OCI-LY1 (cell line): ENCODE measurements around the gene HDHD3.

Experiments used
- H2AFZ ChIP-seq: fragments of 200-600 bp; sonication (generic), shearing (Covaris generic); 2 replicates; pipeline ENCODE4 v1.6.0; 2014; ENCODE audit warnings: antibody characterized with exemption, mild to moderate bottlenecking, low read length
- H3F3A ChIP-seq: fragments of 200-600 bp; sonication (generic), shearing (Covaris generic); 2 replicates; pipeline ENCODE4 v1.6.0; 2014; ENCODE audit warnings: mild to moderate bottlenecking, antibody characterized with exemption, low read length, moderate library complexity; ENCODE audit not compliant: insufficient read depth
- H3K27ac ChIP-seq: fragments of 200-600 bp; sonication (generic); 2 replicates; pipeline ENCODE4 v1.5.1; 2014; ENCODE audit warnings: low read length, mixed run types, mild to moderate bottlenecking, low read depth; ENCODE audit not compliant: poor library complexity, severe bottlenecking
- H3K27me3 ChIP-seq: fragments of 200-600 bp; sonication (generic); 2 replicates; pipeline ENCODE4 v1.6.0; 2014; ENCODE audit warnings: antibody characterized with exemption, mild to moderate bottlenecking, low read length, moderate library complexity; ENCODE audit not compliant: insufficient read depth
- H3K36me3 ChIP-seq: fragments of 200-600 bp; sonication (generic); 2 replicates; pipeline ENCODE4 v1.6.1; 2014; ENCODE audit warnings: mild to moderate bottlenecking, antibody characterized with exemption, low read length, moderate library complexity, mixed read lengths; ENCODE audit not compliant: insufficient read depth
- H3K4me1 ChIP-seq: fragments of 200-600 bp; sonication (generic); 2 replicates; pipeline ENCODE4 v1.5.1; 2014; ENCODE audit warnings: mild to moderate bottlenecking, low read length, moderate library complexity; ENCODE audit not compliant: insufficient read depth, severe bottlenecking
- H3K4me2 ChIP-seq: fragments of 200-600 bp; sonication (generic), shearing (Covaris generic); 2 replicates; pipeline ENCODE4 v1.6.1; 2014; ENCODE audit warnings: low read length
- H3K4me3 ChIP-seq: fragments of 200-600 bp; sonication (generic); 2 replicates; pipeline ENCODE4 v1.5.1; 2014; ENCODE audit warnings: low read length, low read depth, mild to moderate bottlenecking, mixed read lengths; ENCODE audit not compliant: poor library complexity, severe bottlenecking
- H3K79me2 ChIP-seq: fragments of 200-600 bp; shearing (Covaris generic); 2 replicates; pipeline ENCODE4 v1.6.1; 2016; ENCODE audit warnings: mixed run types, low read length, mixed read lengths; ENCODE audit not compliant: insufficient read depth
- H3K9ac ChIP-seq: fragments of 200-600 bp; sonication (generic), shearing (Covaris generic); 2 replicates; pipeline ENCODE4 v1.6.1; 2014; ENCODE audit warnings: mild to moderate bottlenecking, low read length, mixed read lengths
- H3K9me2 ChIP-seq: fragments of 200-600 bp; sonication (generic), shearing (Covaris generic); 2 replicates; pipeline ENCODE4 v1.6.1; 2014; ENCODE audit warnings: low read depth, mild to moderate bottlenecking, low read length, mixed read lengths
- H3K9me3 ChIP-seq: fragments of 200-600 bp; shearing (Covaris generic); 2 replicates; pipeline ENCODE4 v1.6.1; 2014; ENCODE audit warnings: low read length, mixed read lengths
- H4K20me1 ChIP-seq: fragments of 200-600 bp; sonication (generic), shearing (Covaris generic); 2 replicates; pipeline ENCODE4 v1.6.0; 2016; ENCODE audit warnings: mild to moderate bottlenecking, low read length; ENCODE audit not compliant: insufficient read depth
- CTCF ChIP-seq: fragments of 200-600 bp; sonication (generic), shearing (Covaris generic); IDR thresholded peaks from 2 replicates; pipeline ENCODE4 v1.5.1; 2017; ENCODE audit warnings: mild to moderate bottlenecking, antibody characterized with exemption, low read length, moderate library complexity, mixed read lengths
- EZH2 ChIP-seq: fragments of 200-600 bp; sonication (generic), shearing (Covaris generic); IDR thresholded peaks from 2 replicates; pipeline ENCODE4 v1.8.0; 2017; ENCODE audit warnings: borderline replicate concordance, mixed run types, mild to moderate bottlenecking, antibody characterized with exemption, low read length, moderate library complexity, mixed read lengths

The HDHD3 gene

DNA sequence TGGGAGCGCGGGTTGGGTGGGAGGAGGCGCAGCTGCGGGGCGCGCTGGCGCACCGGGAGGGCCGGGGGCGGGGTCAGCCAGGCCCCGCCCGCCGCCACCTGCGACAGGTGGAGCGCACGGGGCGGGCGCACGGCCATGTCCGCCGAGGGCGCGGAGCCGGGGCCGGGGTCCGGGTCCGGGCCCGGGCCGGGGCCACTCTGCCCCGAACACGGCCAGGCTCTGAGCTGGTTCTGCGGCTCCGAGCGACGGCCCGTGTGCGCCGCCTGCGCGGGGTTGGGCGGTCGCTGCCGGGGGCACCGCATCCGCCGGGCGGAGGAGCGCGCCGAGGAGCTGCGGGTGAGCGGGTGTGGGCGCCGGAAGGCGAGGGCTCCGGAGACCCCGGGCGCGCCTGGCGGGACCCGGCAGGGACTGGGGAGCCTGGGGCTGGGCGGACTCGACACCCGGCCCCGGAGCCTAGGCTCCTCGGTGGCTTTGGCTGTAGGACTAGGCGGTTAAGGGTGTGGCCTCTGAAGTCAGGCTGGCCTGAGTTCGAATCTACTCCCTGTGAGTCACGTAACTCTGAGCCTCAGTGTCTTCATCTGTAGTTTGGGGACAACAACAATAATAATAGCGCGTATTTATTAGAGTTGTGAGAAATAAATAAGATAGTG is 27.2 kb downstream of the HDHD3 start, which contains the start of gene BSPRY:
Gene BSPRY (plus strand): TSS at position 97 of the 650 bp plus-strand sequence. CDS start 39 bp downstream, at position 136.
- Histone ChIP-seq H3K9me2 (no peaks in the 10 kb centered on the region), H3K4me3 (peak within 1 kb of the TSS; percentile 66), H3K27ac (peak within 1 kb of the TSS; percentile 72), H4K20me1 (no peaks in the 10 kb centered on the region), H3K9ac (peak within 1 kb of the TSS; percentile 66), H3K27me3 (no peaks in the 10 kb centered on the region), H3F3A (0 out of 2 replicates have a peak, but pooled peaks cover 7% of the 10 kb centered on the region), H3K4me1 (peaks cover 31% of the 10 kb centered on the region), H2AFZ (no peak within 1 kb of the TSS), H3K79me2 (no peaks in the 10 kb centered on the region), H3K9me3 (no peaks in the 10 kb centered on the region), H3K36me3 (no peaks in the 10 kb centered on the region), H3K4me2 (peak within 1 kb of the TSS; percentile 69)
- TF ChIP-seq CTCF = no peak

DNA sequence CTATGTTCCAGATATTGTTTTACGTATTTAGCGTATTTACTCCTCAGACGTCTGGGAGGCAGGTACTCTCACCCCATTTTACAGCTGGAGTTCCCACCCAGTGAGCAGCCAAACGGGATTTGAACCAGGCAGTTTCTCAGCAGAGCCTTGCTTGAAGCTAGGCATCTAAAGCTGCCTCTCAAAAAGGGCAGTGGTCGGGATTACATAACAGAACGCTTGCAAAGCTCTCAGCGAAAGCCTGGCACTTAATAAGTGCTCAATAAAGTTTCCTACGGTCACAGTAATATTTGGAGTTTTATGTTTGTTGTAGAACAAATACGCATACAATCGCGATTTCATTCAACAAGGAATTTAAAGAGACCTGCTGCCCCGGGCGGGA is 27.7 kb downstream of the HDHD3 start:
- no peaks in the 10 kb centered on the region for H3K9me3 ChIP-seq
- TF ChIP-seq CTCF (no peak), EZH2 (no peak)
- no peaks in the 10 kb centered on the region for H3K27me3 ChIP-seq
- H3K9ac ChIP-seq = peak overlapping the region; percentile 34; the same call in 1 of the 2 replicates
- H3K4me2 ChIP-seq = peak overlapping the region; percentile 69
- H4K20me1 ChIP-seq = no peaks in the 10 kb centered on the region
- no peak overlapping the region for H2AFZ ChIP-seq
- 0 out of 2 replicates have a peak, but pooled peaks cover 7% of the 10 kb centered on the region for H3F3A ChIP-seq
- peak overlapping the region; percentile 66 for H3K4me3 ChIP-seq
- H3K27ac ChIP-seq = no peak overlapping the region
- H3K79me2 ChIP-seq = no peaks in the 10 kb centered on the region
- H3K9me2 ChIP-seq = no peaks in the 10 kb centered on the region
- H3K4me1 ChIP-seq = peaks cover 33% of the 10 kb centered on the region
- H3K36me3 ChIP-seq = no peaks in the 10 kb centered on the region

- Histone ChIP-seq H3K9ac (no peak overlapping the region), H3K4me2 (no peak overlapping the region), H3K4me3 (no peak overlapping the region), H3K4me1 (peaks cover 39% of the 10 kb centered on the region), H3K27ac (no peak overlapping the region), H4K20me1 (no peaks in the 10 kb centered on the region), H2AFZ (no peak overlapping the region), H3K9me2 (no peaks in the 10 kb centered on the region), H3K36me3 (no peaks in the 10 kb centered on the region), H3K27me3 (no peaks in the 10 kb centered on the region), H3F3A (0 out of 2 replicates have a peak, but pooled peaks cover 7% of the 10 kb centered on the region), H3K9me3 (no peaks in the 10 kb centered on the region), H3K79me2 (no peaks in the 10 kb centered on the region)
- TF ChIP-seq EZH2 = no peak
- TF ChIP-seq CTCF = no peak
These were observed 28.3 kb downstream of the HDHD3 start for GRCh38 chr9:113348437-113348836.
